Measurements from ENCODE around the gene CMSS1.

- TF ChIP-seq CTCF (IDR thresholded peaks at IDR 0.05) (no peak), POLR2A (IDR thresholded peaks at IDR 0.05) (no peak)
Measured at GRCh38 chr3:99949956-99950670, 132.5 kb downstream of the CMSS1 start.
